ENCODE measurements around the gene MROH2B.

- TF ChIP-seq GATA3 (IDR thresholded peaks at IDR 0.05; ENCODE audit: low read depth, low read length) (no peak), GATA2 (IDR thresholded peaks at IDR 0.05; ENCODE audit: low read depth, low read length) (no peak)
Measured at GRCh38 chr5:40999966-41000365, 71.2 kb downstream of the MROH2B start.
